IPS-18c (cell line): ENCODE data around the gene UHRF1.
A peak's percentile ranks its signal among the peaks of the same experiment; 100 is the strongest.
"Not testable (repeated sequence)": the region's sequence is repeated elsewhere in the genome, so short reads cannot be mapped to it uniquely, and the experiment has no call there.

Experiments
- H3K4me3 ChIP-seq: 2 replicates; pipeline ENCODE4 v1.7.0; 2013; ENCODE audit warnings: low read depth, mild to moderate bottlenecking, low read length, moderate library complexity; ENCODE audit not compliant: insufficient read depth
- H3K9me3 ChIP-seq: one replicate; pipeline ENCODE4 v1.6.1; 2013; ENCODE audit warnings: mild to moderate bottlenecking, low read length, moderate library complexity; ENCODE audit not compliant: control insufficient read depth, insufficient read depth

The UHRF1 gene

DNA sequence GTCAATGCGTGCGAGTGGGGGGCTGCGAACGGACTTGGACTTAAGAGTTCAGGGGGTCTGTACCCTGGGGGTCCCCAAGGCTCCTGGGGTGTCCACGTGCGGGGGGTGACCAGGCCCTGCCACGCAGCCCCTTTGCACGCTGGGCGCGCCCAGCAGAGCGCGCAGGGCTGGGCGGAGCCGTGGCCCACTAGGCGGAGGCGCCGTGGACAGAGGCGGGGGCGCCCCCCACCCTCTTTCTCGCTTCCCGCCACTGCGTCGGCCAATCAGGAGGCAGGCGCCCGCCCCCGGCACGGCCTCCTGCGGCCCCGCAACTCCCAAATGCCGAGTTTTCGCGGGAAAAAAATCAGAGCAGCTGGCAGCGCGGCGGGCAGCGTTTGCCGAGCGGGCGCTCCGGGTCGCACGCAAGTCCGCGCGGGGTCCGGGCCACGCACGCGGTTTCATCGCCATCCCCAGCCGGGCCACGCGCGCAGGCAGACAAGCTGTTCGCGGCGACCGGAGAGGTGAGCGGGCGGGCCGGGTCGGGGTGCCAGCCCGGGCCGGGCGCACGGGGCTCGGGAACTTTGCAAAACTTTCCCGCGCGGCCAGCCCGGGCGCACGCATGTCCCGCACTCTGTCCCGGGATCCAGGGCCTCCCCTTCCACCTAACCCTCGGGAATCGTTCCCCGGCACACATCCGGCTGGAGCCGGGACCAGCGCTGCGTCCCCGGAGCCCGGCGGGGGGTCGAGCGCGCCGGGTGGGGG, at the start of gene UHRF1:
Gene UHRF1 (plus strand): TSS at position 346 of the 741 bp plus-strand sequence. CDS start 1,385 bp downstream, outside the sequence.
- Histone ChIP-seq H3K9me3 (peaks cover 2% of the 10 kb centered on the region), H3K4me3 (peak within 1 kb of the TSS; percentile 80)

DNA sequence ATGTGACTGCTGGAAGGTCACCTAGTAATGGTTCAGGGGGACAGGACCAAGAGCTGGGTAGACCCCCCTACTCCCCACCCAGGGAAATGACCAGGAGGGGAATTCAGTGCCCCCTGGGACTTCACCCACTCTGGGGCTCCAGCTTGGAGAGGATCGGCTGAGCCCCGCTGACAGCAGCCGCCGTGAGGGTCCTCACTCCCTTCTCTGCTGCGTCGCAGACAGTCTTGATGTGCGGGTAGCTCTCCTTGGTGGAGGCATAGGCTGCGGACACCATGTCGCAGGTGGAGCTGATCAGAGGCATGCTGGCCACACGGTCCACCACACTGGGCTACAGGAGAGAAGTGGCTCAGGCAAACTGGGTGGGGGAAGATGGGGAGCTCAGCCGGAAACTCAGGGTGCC, 49.6 kb upstream of the UHRF1 start:
- Histone ChIP-seq H3K9me3 (no peaks in the 10 kb centered on the region), H3K4me3 (no peak overlapping the region)

DNA sequence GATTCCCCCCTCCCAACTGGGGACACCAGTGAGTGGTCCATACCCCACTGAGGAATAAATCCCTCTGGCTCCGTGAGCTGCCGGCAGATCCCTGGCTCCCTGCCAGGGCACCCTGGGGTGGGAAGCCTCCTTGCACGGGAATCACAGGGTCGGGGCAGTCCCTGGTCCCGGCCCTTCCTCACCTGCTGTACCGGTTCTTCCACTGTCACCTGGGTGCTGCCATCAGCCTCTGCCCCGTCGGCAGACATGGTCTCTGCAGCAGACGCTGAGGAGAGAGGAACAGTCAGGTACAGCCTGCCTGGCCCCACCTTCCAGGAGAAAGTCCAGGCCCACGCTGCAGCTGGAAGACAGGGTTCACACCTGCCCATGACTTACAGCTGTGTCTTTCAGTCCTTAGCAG, 48.2 kb upstream of the UHRF1 start:
- H3K9me3 ChIP-seq, result no peaks in the 10 kb centered on the region

DNA sequence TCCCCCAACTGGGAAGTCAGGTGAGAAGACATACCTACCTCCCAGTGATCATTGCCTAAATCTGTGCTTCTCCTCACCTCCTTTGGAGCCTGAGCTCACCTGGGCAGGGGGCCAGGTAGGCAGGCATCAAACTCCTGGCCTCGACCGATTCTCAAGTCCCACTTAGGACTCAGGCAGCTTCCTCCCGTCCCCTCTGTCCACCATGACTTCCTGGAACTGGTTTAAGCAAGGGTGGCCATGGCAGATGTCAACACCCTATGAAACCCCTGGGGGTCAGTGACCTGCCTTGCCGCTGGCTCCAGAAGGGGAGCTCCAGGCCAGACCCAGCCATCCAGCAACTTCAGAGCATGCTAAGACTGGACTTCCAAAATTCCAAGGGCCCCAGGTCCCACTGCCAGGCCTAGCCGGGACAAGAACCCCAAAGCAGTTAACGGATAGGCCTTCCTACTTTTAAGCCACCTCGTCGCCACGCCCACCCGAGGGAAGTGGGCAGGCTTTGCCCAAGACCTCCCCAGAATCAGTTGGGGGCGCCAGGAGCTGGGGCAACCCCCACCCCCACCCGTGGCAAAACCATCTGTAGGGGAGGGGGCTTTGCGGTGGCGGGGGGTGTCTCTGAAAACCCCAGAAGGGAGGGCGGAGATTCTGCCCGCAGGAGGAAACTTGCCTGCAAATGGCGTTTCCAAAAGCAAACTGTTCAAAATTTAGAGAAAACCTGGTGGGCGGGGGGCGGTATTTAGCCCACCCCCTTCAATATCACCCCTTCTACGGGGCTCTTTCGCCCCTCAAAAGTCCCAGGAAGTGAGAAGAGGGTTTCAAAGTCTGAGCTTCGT, 42.5 kb upstream of the UHRF1 start:
- Histone ChIP-seq H3K9me3 (no peaks in the 10 kb centered on the region), H3K4me3 (peak overlapping the region; percentile 79)

More for the DNA sequence above, 48.2 kb upstream of the UHRF1 start:
- H3K4me3 ChIP-seq, result no peak overlapping the region

DNA sequence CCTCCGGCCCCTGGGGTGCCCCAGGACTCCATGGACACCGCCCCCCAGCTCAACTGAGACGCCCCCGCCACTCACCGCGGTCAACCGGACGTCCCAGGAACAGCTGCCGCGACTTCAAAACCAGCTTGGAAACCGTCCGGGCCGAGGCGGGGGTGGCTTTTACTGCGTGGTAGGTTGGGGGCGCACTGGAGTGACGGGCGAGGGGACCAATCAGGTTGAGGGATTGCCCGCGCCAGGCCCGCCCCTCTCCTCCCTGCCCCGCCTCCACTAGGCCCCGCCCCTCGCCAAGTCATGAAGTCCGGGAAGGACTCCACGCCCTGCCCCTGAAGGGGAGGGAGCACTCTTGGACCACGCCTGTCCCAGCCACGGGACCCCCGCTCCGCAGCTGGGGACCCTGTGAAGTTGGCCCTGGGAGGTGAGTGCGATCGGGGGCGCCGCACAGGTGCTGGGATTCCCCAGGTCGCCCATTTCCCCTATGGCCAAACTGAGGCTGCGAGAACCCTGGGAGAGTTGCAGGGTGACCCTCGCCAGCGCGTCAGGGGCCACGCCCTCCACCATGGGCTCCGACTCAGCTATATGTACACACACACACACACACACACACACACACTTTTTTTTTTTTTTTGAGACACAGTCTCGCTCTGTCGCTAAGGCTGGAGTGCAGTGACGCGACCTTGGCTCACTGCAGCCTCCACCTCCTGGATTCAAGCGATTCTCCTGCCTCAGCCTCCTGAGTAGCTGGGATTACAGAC, 41.6 kb upstream of the UHRF1 start, which contains the start of gene PLIN3:
Gene PLIN3 (minus strand): TSS at position 134 of the 752 bp plus-strand sequence. CDS start 6,273 bp downstream, outside the sequence.
- Histone ChIP-seq H3K4me3 (peak within 1 kb of the TSS; percentile 79), H3K9me3 (no peaks in the 10 kb centered on the region)

DNA sequence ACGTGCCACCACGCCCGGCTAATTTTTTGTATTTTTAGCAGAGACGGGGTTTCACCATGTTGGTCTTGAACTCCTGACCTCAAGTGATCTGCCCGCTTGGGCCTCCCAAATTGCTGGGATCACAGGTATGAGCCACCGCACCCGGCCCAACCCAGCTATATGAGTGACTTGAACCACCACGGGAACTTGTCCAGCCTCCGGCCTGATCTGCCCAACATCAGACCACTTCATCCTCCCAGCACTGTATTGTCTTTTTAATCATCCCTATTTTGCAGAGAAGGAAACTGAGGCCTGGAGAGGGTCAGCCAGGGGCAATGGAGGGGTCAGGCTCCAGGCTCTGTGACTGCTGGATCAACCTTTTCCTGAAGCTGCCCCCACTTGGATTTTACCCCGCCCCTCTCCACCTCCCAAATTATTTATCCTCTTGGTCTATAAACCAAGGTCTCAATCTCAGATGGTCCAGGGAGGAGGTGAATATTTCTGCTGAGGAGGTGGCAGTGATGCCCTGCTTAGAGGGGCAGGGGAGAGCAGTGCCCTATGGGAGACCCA, 40.9 kb upstream of the UHRF1 start:
- Histone ChIP-seq H3K4me3 (no peak overlapping the region), H3K9me3 (no peaks in the 10 kb centered on the region)

DNA sequence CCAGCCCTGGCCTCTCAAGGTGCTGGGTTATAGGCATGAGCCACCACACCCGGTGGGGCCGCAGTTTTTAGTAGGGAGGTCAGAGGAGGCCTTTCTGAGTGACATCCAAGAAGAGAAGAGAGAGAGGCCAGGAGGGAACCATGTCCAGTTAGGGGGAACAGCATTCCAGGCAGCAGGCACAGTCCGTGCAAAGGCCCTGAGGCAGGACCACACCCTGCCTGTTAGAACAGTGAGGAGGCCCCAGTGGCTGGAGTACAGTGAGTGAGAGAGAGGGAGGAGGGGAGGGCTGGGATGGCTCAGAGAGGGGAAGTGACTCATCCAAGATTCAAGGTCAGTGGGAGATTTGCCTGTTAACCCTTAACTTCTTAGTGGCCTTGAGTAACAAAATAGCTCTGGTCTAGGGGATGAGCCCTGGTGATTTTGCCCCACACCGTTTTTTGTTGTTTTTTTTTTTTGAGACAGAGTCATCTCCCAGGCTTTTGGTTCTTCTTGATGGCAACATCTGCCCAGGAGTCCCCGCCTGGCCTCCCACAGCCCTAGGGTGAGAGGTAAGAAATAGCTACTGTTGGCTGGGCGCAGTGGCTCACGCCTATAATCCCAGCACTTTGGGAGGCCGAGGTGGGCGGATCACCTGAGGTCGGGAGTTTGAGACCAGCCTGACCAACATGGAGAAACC, 39.1 kb upstream of the UHRF1 start:
- no peaks in the 10 kb centered on the region for H3K9me3 ChIP-seq
- H3K4me3 ChIP-seq, result no peak overlapping the region

DNA sequence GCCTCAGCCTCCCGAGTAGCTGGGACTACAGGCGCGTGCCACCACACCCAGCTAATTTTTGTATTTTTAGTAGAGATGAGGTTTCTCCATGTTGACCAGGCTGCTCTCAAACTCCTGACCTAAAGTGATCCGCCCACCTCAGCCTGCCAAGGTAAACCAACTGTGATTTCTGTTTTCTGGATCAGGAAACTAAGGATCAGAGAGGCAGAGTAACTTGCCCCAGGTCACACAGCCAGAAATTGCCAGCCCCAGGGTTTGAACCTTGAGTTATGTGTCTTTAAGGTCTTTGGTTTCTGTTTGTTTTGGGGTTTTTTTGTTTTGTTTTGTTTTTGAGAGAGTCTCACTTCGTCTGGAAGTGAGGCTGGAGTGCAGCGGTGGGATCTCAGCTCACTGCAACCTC, 37.6 kb upstream of the UHRF1 start:
- Histone ChIP-seq H3K9me3 (no peaks in the 10 kb centered on the region), H3K4me3 (no peak overlapping the region)

DNA sequence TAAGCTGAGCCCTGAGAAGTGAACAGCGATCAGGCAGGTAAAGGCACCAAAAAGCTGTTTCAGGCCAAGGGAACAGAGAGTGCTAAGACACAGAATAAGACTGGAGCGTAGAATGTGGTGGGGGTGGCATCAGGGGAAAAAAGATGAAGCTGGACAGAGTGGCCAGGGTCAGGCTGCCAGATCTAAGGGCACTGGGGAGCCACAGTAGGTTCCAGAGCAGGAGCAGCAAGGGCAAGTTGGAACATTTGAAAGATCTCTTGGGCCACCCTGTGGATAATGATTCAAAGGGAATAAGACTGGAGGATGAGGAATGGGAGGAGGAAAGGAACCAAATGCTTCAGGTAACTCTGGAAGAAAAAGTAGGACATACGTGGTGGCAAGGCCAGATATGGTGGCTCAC, 35.4 kb upstream of the UHRF1 start:
- Histone ChIP-seq H3K4me3 (no peak overlapping the region), H3K9me3 (no peaks in the 10 kb centered on the region)

DNA sequence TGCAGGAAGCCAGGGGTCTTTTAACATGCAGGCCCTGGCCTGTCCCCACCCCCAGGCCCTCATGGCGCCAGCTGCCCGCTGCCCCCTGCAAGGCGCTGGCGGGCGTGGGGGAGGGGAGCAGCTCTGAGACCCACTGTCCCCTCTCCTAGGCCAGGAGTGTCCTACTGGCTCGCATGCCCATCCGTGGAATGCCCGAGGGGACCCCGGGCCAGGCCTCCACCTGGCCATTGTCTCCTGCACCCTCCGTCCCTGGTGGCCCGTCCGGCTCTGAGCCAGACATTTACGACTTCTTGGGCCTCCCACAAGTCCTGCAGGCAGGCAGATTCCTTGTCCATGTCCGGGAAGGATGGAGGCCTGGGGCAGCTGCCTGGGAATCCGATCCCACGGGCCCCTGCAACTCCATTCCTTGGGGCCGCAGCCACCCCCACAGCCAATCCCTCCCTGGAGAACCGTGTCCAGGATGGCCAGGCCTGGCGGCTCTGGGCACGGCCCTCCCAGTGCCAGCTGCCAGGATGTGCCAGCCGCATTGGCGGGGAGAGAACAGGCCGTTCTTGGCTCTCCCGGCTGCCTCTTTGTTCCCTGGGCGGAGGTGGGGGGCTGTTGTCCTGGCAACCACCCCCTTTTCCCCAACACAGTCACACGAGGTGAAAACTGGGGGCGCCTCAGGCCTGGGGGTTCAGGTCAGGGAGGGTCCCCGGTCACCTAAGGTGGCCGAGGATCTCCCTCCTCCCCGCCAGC, 31.4 kb upstream of the UHRF1 start:
- H3K4me3 ChIP-seq, result no peak overlapping the region
- H3K9me3 ChIP-seq, result no peaks in the 10 kb centered on the region

DNA sequence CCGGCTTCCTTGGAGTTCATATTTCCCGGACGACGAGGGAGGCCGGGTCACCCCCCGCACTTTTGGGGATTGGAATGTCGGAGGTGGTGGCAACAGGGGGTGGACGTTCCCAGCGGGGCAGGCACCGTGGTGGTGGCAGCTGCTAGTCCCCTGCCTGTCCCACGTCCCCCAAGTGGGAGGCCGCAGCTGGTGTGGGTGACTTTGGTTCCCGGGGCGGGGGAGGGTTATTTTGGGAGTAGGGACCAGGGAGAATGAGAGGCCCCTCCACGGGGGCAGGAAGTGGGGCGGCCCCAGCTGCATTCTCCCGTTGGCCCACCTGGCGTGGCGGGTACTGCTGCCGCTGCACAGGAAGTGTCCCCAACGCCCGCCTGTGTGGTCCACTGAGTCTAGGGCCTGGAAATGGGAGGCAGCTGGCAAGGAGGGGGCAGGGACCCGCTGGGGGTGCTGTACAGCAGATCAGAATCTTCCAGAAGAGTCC, 30.8 kb upstream of the UHRF1 start:
- no peaks in the 10 kb centered on the region for H3K9me3 ChIP-seq
- no peak overlapping the region for H3K4me3 ChIP-seq

DNA sequence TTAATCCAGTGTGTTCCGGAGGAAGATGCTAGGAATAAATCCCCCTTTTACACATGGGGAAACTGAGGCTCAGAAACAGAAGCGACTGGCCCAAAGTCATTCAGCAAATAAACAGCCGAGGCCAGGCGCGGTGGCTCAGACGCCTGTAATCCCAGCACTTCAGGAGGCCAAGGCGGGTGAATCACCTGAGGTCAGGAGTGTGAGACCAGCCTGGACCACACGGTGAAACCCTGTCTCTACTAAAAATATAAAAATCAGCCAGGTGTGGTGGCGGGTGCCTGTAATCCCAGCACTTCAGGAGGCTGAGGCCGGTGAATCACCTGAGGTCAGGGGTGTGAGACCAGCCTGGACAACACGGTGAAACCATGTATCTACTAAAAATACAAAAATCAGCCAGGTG, 30.3 kb upstream of the UHRF1 start:
- H3K9me3 ChIP-seq, result no peaks in the 10 kb centered on the region
- no peak overlapping the region for H3K4me3 ChIP-seq

DNA sequence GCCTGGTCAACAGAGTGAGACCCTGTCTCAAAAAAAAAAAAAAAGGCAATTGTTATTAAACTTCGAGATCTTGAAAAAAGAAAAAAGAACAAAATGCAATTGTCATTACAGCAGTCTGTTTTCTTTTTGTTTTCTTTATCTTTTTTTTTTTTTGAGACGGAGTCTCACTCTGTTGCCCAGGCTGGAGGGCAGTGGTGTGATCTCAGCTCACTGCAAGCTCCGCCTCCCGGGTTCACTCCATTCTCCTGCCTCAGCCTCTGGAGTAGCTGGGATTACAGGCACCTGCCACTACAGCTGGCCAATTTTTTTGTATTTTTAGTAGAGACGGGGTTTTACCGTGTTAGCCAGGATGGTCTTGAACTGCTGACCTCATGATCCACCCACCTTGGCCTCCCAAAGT, 26.4 kb upstream of the UHRF1 start:
- not testable (repeated sequence) for H3K4me3 ChIP-seq, H3K9me3 ChIP-seq

DNA sequence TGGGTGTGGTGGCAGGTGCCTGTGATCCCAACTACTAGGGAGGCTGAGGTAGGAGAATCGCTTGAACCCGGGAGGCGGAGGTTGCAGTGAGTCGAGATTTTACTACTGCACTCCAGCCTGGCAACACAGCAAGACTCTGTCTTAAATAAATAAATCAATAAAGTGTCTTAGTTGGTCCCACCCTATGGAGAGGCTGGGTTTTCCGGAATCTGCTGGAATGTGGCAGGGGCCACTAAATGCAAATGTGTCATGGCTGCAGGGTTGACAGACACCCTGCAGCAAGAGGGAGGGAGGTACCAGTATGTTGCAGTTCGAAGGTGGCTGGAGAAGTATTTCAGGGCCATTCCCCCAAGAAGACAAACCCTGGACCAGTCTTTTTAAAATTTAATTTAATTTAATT, 24.3 kb upstream of the UHRF1 start:
- H3K4me3 ChIP-seq, H3K9me3 ChIP-seq: not testable (repeated sequence)

DNA sequence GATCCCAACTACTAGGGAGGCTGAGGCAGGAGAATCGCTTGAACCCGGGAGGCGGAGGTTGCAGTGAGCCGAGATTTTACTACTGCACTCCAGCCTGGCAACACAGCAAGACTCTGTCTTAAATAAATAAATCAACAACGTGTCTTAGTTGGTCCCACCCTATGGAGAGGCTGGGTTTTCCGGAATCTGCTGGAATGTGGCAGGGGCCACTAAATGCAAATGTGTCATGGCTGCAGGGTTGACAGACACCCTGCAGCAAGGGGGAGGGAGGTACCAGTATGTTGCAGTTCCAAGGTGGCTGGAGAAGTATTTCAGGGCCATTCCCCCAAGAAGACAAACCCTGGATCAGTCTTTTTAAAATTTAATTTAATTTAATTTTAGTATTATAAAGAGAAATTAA, 21.5 kb upstream of the UHRF1 start:
- H3K4me3 ChIP-seq, H3K9me3 ChIP-seq: not testable (repeated sequence)
